ENCODE measurements around the gene PRDM11.

DNA sequence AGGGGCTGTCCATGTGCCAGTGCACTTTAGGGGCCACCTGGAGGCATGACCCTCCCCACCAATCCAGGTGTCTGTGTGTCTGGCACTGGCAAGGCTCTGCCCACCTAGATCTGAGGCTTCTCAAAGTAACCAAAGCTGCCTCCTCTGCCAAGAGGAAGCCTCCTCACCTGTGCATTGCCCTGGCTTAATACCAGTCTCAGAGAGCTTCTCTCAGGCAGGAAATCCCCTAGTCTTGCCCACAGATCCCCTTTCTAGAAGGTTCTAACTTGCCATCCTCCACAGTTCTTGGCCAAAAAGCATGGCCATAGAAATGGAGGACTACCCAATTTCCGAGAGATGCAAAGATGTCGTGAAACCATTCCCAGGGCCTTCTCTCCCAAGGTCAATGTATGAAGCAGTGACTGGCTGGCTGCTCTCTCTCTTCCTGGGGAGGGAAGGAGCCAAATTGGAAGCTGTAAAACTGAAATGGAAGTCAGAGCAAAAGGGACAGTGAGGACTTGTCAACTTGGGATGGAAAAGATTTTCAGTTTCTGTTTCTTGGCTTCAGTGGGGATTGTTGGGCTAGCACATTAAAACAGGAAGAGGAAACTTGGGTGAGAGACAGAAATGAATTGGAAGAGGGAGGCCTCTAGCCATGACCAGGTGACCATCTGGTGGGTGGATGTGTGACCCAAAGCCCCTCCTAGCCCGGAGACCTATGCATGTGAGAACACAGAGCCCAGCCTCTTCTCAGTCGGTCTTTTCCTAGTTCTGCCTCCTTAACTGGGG is 68.8 kb downstream of the PRDM11 start:
- TF ChIP-seq EZH2 (IDR thresholded peaks at IDR 0.05; ENCODE audit: low read depth, low read length, severe bottlenecking), result no peak
- TF ChIP-seq, protein P1, sequence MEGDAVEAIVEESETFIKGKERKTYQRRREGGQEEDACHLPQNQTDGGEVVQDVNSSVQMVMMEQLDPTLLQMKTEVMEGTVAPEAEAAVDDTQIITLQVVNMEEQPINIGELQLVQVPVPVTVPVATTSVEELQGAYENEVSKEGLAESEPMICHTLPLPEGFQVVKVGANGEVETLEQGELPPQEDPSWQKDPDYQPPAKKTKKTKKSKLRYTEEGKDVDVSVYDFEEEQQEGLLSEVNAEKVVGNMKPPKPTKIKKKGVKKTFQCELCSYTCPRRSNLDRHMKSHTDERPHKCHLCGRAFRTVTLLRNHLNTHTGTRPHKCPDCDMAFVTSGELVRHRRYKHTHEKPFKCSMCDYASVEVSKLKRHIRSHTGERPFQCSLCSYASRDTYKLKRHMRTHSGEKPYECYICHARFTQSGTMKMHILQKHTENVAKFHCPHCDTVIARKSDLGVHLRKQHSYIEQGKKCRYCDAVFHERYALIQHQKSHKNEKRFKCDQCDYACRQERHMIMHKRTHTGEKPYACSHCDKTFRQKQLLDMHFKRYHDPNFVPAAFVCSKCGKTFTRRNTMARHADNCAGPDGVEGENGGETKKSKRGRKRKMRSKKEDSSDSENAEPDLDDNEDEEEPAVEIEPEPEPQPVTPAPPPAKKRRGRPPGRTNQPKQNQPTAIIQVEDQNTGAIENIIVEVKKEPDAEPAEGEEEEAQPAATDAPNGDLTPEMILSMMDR (IDR thresholded peaks at IDR 0.05; ENCODE audit: control extremely low read depth in 1 of 3, insufficient read depth in 1 of 3, low read depth in 1 of 3, low read length in 3 of 3), result no peak
- no peak for TF ChIP-seq POLR2AphosphoS5 (IDR thresholded peaks at IDR 0.05; ENCODE audit: low read depth, low read length)
- TF ChIP-seq POLR2A (IDR thresholded peaks at IDR 0.05; ENCODE audit: control extremely low read depth in 1 of 2, low read depth in 2 of 2, low read length in 2 of 2), result no peak

Data from H1 (cell line).